ENCODE data around the gene SUMO3.

DNA sequence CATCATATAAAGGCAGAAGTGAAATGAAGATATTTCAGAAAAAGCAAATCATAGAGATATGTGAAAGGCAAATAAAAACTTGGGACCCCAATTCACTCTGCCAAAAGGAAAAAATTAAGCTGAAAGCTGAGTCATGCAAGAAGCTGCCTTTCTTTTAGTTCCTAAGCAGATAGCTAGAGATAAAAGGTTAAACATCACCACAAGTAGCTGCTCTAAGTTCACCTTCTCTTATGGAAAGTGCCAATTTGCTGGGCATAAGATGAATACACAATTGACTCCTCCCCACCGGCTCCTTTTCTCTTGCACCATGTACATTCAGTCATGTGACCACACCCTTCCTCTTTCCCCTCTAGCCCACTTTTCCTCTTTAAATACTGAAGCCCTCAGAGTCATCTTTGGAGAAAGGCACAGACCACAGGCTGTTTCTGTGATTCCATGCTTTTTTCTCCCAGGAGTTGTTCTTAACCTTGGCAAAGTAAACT is 5.4 kb upstream of the SUMO3 start:
- TF ChIP-seq CTCF (IDR thresholded peaks at IDR 0.05) (no peak), POLR2AphosphoS5 (IDR thresholded peaks at IDR 0.05; ENCODE audit: low read depth, low read length) (no peak), SIN3A (IDR thresholded peaks at IDR 0.05; ENCODE audit: borderline replicate concordance, insufficient read depth, low read depth, low read length) (no peak)
- TF ChIP-seq, protein P1, sequence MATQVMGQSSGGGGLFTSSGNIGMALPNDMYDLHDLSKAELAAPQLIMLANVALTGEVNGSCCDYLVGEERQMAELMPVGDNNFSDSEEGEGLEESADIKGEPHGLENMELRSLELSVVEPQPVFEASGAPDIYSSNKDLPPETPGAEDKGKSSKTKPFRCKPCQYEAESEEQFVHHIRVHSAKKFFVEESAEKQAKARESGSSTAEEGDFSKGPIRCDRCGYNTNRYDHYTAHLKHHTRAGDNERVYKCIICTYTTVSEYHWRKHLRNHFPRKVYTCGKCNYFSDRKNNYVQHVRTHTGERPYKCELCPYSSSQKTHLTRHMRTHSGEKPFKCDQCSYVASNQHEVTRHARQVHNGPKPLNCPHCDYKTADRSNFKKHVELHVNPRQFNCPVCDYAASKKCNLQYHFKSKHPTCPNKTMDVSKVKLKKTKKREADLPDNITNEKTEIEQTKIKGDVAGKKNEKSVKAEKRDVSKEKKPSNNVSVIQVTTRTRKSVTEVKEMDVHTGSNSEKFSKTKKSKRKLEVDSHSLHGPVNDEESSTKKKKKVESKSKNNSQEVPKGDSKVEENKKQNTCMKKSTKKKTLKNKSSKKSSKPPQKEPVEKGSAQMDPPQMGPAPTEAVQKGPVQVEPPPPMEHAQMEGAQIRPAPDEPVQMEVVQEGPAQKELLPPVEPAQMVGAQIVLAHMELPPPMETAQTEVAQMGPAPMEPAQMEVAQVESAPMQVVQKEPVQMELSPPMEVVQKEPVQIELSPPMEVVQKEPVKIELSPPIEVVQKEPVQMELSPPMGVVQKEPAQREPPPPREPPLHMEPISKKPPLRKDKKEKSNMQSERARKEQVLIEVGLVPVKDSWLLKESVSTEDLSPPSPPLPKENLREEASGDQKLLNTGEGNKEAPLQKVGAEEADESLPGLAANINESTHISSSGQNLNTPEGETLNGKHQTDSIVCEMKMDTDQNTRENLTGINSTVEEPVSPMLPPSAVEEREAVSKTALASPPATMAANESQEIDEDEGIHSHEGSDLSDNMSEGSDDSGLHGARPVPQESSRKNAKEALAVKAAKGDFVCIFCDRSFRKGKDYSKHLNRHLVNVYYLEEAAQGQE (IDR thresholded peaks at IDR 0.05; ENCODE audit: insufficient read depth in 1 of 2, low read depth in 2 of 2, low read length in 1 of 2): no peak

Data from Panc1 (cell line).